ENCODE measurements around the gene LRRC58.

DNA sequence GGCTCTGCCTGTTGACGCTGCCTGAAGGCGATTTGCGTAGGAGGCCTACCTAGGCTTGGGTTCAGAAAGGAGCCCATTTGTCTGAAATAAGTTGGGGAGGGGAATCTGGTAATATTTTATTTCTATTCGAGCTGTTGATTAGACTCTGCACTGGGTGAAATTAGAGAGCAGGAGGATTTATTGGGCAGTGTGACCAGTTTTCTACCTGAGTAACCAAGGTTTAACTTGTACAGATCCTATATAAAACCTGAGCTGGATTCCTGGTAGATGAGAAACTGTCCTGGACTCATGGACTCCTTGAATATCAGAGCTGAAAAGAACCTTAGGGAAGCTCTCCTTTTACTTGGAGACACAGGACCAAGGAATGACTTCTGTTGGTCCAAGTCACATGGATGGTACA is 44.5 kb downstream of the LRRC58 start:
- no peak for TF ChIP-seq EZH2 (IDR thresholded peaks at IDR 0.05; ENCODE audit: borderline replicate concordance, low read length)
- TF ChIP-seq, protein P1, sequence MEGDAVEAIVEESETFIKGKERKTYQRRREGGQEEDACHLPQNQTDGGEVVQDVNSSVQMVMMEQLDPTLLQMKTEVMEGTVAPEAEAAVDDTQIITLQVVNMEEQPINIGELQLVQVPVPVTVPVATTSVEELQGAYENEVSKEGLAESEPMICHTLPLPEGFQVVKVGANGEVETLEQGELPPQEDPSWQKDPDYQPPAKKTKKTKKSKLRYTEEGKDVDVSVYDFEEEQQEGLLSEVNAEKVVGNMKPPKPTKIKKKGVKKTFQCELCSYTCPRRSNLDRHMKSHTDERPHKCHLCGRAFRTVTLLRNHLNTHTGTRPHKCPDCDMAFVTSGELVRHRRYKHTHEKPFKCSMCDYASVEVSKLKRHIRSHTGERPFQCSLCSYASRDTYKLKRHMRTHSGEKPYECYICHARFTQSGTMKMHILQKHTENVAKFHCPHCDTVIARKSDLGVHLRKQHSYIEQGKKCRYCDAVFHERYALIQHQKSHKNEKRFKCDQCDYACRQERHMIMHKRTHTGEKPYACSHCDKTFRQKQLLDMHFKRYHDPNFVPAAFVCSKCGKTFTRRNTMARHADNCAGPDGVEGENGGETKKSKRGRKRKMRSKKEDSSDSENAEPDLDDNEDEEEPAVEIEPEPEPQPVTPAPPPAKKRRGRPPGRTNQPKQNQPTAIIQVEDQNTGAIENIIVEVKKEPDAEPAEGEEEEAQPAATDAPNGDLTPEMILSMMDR (conservative IDR thresholded peaks at IDR 0.05 in 1 of 2, IDR thresholded peaks at IDR 0.05 in 1 of 2; ENCODE audit: extremely low read depth in 1 of 2, insufficient read depth in 1 of 2, low read depth in 1 of 2, low read length in 2 of 2), result no peak
